HepG2 (cell line): ENCODE data around the gene HAO2. TPM values are rescaled to one million over a fixed set of nuclear protein-coding genes. Genes with fewer than 3 reads are reported as not detected.

Source experiments
- CENPBD1 ChIP-seq: sonication (generic); formaldehyde crosslinking; IDR thresholded peaks from 2 replicates; pipeline ENCODE4 v1.8.0; 2022; ENCODE audit warnings: missing genetic modification reagents, low read depth, mild to moderate bottlenecking, borderline replicate concordance
- CENPT ChIP-seq: sonication (generic); formaldehyde crosslinking; IDR thresholded peaks from 2 replicates; pipeline ENCODE4 v1.8.0; 2022; ENCODE audit warnings: low read depth, mild to moderate bottlenecking, moderate library complexity, missing genetic modification reagents
- DZIP1 ChIP-seq: sonication (generic); formaldehyde crosslinking; IDR thresholded peaks from 2 replicates; pipeline ENCODE4 v1.5.0; 2020; ENCODE audit warnings: mild to moderate bottlenecking, missing genetic modification reagents
- FLYWCH1 ChIP-seq: sonication (generic); formaldehyde crosslinking; IDR thresholded peaks from 2 replicates; pipeline ENCODE4 v1.8.1; 2023; ENCODE audit warnings: mild to moderate bottlenecking, missing genetic modification reagents
- JUND ChIP-seq: sonication (generic); formaldehyde crosslinking; IDR thresholded peaks from 2 replicates; pipeline ENCODE4 v1.8.0; 2022; ENCODE audit warnings: mild to moderate bottlenecking, missing genetic modification reagents
- KDM4B ChIP-seq: sonication (generic); formaldehyde crosslinking; IDR thresholded peaks from 2 replicates; pipeline ENCODE4 v1.4.0; 2020; ENCODE audit warnings: missing genetic modification reagents
- MYC ChIP-seq: sonication (generic); formaldehyde crosslinking; IDR thresholded peaks from 2 replicates; pipeline ENCODE4 v1.9.0; 2021; ENCODE audit warnings: missing genetic modification reagents, borderline replicate concordance
- NCOA5 ChIP-seq: sonication (generic); formaldehyde crosslinking; IDR thresholded peaks from 2 replicates; pipeline ENCODE4 v1.4.0; 2020; ENCODE audit warnings: missing genetic modification reagents
- NFE2 ChIP-seq: sonication (generic); formaldehyde crosslinking; IDR thresholded peaks from 2 replicates; pipeline ENCODE4 v1.4.0; 2020; ENCODE audit warnings: missing genetic modification reagents
- RFX3 ChIP-seq: IDR thresholded peaks from 2 replicates; pipeline ENCODE4 v1.6.1; 2016; ENCODE audit warnings: missing biosample characterization, missing genetic modification reagents
- ZBTB21 ChIP-seq: sonication (generic); formaldehyde crosslinking; IDR thresholded peaks from 2 replicates; pipeline ENCODE4 v1.4.0; 2020; ENCODE audit warnings: missing genetic modification reagents
- ZBTB26 ChIP-seq: IDR thresholded peaks from 2 replicates; pipeline ENCODE4 v1.6.1; 2016; ENCODE audit warnings: missing compliant biosample characterization, missing genetic modification reagents, borderline replicate concordance
- ZBTB46 ChIP-seq: sonication (generic); formaldehyde crosslinking; IDR thresholded peaks from 2 replicates; pipeline ENCODE4 v1.4.0; 2020; ENCODE audit warnings: mild to moderate bottlenecking, missing genetic modification reagents, borderline replicate concordance
- ZKSCAN1 ChIP-seq: fragments of 150-350 bp; IDR thresholded peaks from 2 replicates; pipeline ENCODE4 v1.6.1; 2014; ENCODE audit warnings: low read length
- ZNF121 ChIP-seq: sonication (generic); formaldehyde crosslinking; IDR thresholded peaks from 2 replicates; pipeline ENCODE4 v1.5.0; 2020; ENCODE audit warnings: mild to moderate bottlenecking, missing genetic modification reagents
- ZNF224 ChIP-seq: sonication (generic); formaldehyde crosslinking; IDR thresholded peaks from 2 replicates; pipeline ENCODE4 v1.5.0; 2020; ENCODE audit warnings: mild to moderate bottlenecking, missing genetic modification reagents
- ZNF260 ChIP-seq: sonication (generic); formaldehyde crosslinking; IDR thresholded peaks from 2 replicates; pipeline ENCODE4 v1.4.0; 2020; ENCODE audit warnings: missing genetic modification reagents, low read depth, mild to moderate bottlenecking, borderline replicate concordance
- ZNF329 ChIP-seq: sonication (generic); formaldehyde crosslinking; IDR thresholded peaks from 2 replicates; pipeline ENCODE4 v1.9.0; 2021; ENCODE audit warnings: low read depth, mild to moderate bottlenecking, missing genetic modification reagents
- ZNF362 ChIP-seq: sonication (generic); formaldehyde crosslinking; IDR thresholded peaks from 2 replicates; pipeline ENCODE4 v1.4.0; 2020; ENCODE audit warnings: missing genetic modification reagents, mild to moderate bottlenecking, borderline replicate concordance
- ZNF383 ChIP-seq: sonication (generic); formaldehyde crosslinking; IDR thresholded peaks from 2 replicates; pipeline ENCODE4 v1.4.0; 2020; ENCODE audit warnings: missing genetic modification reagents, mild to moderate bottlenecking, borderline replicate concordance
- ZNF414 ChIP-seq: sonication (generic); formaldehyde crosslinking; IDR thresholded peaks from 2 replicates; pipeline ENCODE4 v1.5.0; 2020; ENCODE audit warnings: missing genetic modification reagents
- ZNF577 ChIP-seq: sonication (generic); formaldehyde crosslinking; IDR thresholded peaks from 2 replicates; pipeline ENCODE4 v1.4.0; 2020; ENCODE audit warnings: mild to moderate bottlenecking, low read depth, missing genetic modification reagents, borderline replicate concordance
- polyA plus RNA-seq, 8 experiments: library from polyadenylated mRNA; depleted of rRNA in 3 of 8; stranded (reverse) in 7 of 8; unstranded in 1 of 8; fragments of >200 nt; fragmentation: Illumina TruSeq in 4 of 8; extraction: Trizol in 4 of 8; gene quantifications; 2 replicates each; pipeline versions ENCODE4 v1.2.1 to v1.2.3, GENCODE V29; 2011 to 2016; ENCODE audit warnings: low read depth in 4 of 8, missing spikeins in 1 of 8, mixed read lengths in 1 of 8; ENCODE audit not compliant: insufficient read depth in 1 of 8
- total RNA-seq, 5 experiments: library from RNA; depleted of rRNA; stranded (reverse); fragments of >200 nt; fragmentation: Illumina TruSeq; extraction: Trizol; gene quantifications; 2 replicates each; pipeline ENCODE4 v1.2.3, GENCODE V29; 2016; ENCODE audit warnings: low read depth in 1 of 5

HAO2 gene
- total and polyA plus RNA-seq, 2 of the 13 experiments (the other 11 are each of a cell fraction or from before 2014, with no cell fraction given), result 0.05 to 0.09 TPM

- no peak for TF ChIP-seq CENPBD1 (CRISPR knock-in tag)
- TF ChIP-seq FLYWCH1 (CRISPR knock-in tag), result no peak
- peak; percentile 83 for TF ChIP-seq MYC (CRISPR knock-in tag)
- TF ChIP-seq CENPT (CRISPR knock-in tag), result no peak
- TF ChIP-seq ZNF121, result no peak
- no peak for TF ChIP-seq ZBTB26 (CRISPR knock-in tag)
- no peak for TF ChIP-seq ZKSCAN1
- no peak for TF ChIP-seq KDM4B (CRISPR knock-in tag)
- no peak for TF ChIP-seq ZNF329 (CRISPR knock-in tag)
- no peak for TF ChIP-seq ZBTB46 (CRISPR knock-in tag)
- TF ChIP-seq ZBTB21 (CRISPR knock-in tag), result no peak
- no peak for TF ChIP-seq RFX3
- 0 out of 2 replicates have a peak, but pooled peaks have one; percentile 41 for TF ChIP-seq ZNF414 (CRISPR knock-in tag)
- no peak for TF ChIP-seq ZNF224 (CRISPR knock-in tag)
- TF ChIP-seq DZIP1, result no peak
- TF ChIP-seq ZNF260 (CRISPR knock-in tag), result no peak
- TF ChIP-seq ZNF383 (CRISPR knock-in tag), result no peak
- TF ChIP-seq NCOA5, result no peak
- TF ChIP-seq ZNF577 (CRISPR knock-in tag), result no peak
- TF ChIP-seq JUND (CRISPR knock-in tag), result no peak
- TF ChIP-seq NFE2 (CRISPR knock-in tag), result no peak
- TF ChIP-seq ZNF362 (CRISPR knock-in tag), result no peak
Measured at GRCh38 chr1:119327450-119328155, 41.0 kb upstream of the HAO2 start (continued).
